Measurements from ENCODE around the gene VEPH1. TPM values are rescaled to one million over a fixed set of nuclear protein-coding genes. Genes with fewer than 3 reads are reported as not detected.

VEPH1 gene
- polyA plus RNA-seq, 1 donor (not counting 4 experiments of a cell fraction or from before 2014, with no cell fraction given), result 0.21 TPM

- Histone ChIP-seq H3K9me3 (ENCODE audit: control insufficient read depth, low read depth, low read length) (no peaks in the 10 kb centered on the region), H3K4me2 (ENCODE audit: control insufficient read depth, extremely low read depth, insufficient read depth, low read depth, low read length) (no peak overlapping the region), H3K79me2 (ENCODE audit: control insufficient read depth, insufficient read depth, low read length) (no peaks in the 10 kb centered on the region), H3K9ac (ENCODE audit: control insufficient read depth, extremely low read depth, insufficient read depth, low read length) (no peak overlapping the region), H3K9me1 (ENCODE audit: control insufficient read depth, extremely low read depth, insufficient read depth, low read length) (no peaks in the 10 kb centered on the region), H3K27ac (ENCODE audit: control insufficient read depth, insufficient read depth, low read length) (no peak overlapping the region), H3K4me3 (ENCODE audit: control insufficient read depth in 2 of 3, extremely low read depth in 1 of 3, insufficient read depth in 2 of 3, low read depth in 1 of 3, low read length in 3 of 3) (no peak overlapping the region), H4K20me1 (ENCODE audit: control insufficient read depth, extremely low read depth, insufficient read depth, low read length) (no peaks in the 10 kb centered on the region), H2AFZ (ENCODE audit: control insufficient read depth, low read length) (no peak overlapping the region), H3K27me3 (ENCODE audit: control insufficient read depth, extremely low read depth, insufficient read depth, low read length) (no peaks in the 10 kb centered on the region), H3K36me3 (ENCODE audit: control insufficient read depth in 2 of 2, extremely low read depth in 1 of 2, insufficient read depth in 2 of 2, low read length in 2 of 2) (no peaks in the 10 kb centered on the region), H3K4me1 (ENCODE audit: control insufficient read depth, extremely low read depth, insufficient read depth, low read length) (no peaks in the 10 kb centered on the region)
- no peak for FAIRE-seq
- no peak for TF ChIP-seq CTCF (optimal IDR thresholded peaks at IDR 0.05 in 1 of 3, IDR thresholded peaks at IDR 0.05 in 1 of 3, conservative IDR thresholded peaks at IDR 0.05 in 1 of 3; ENCODE audit: extremely low read depth in 1 of 3, insufficient read depth in 2 of 3, low read length in 3 of 3)
- DNase-seq (ENCODE audit: low read depth, low spot score), result no peak
- dilution Hi-C loops (cut with MboI; ENCODE audit: extremely low pct_ligation_motif_present, low sequenced_read_pairs), result no loop called here
These were observed 184.5 kb downstream of the VEPH1 start for GRCh38 chr3:157318639-157319288.

- H3K9me3 ChIP-seq (ENCODE audit: control insufficient read depth, low read depth, low read length), result no peaks in the 10 kb centered on the region
- H3K9me1 ChIP-seq (ENCODE audit: control insufficient read depth, extremely low read depth, insufficient read depth, low read length), result no peaks in the 10 kb centered on the region
- no peaks in the 10 kb centered on the region for H3K27me3 ChIP-seq (ENCODE audit: control insufficient read depth, extremely low read depth, insufficient read depth, low read length)
- H2AFZ ChIP-seq (ENCODE audit: control insufficient read depth, low read length), result no peak overlapping the region
- FAIRE-seq, result no peak
- dilution Hi-C loops (cut with MboI; ENCODE audit: extremely low pct_ligation_motif_present, low sequenced_read_pairs), result no loop called here
- H3K9ac ChIP-seq (ENCODE audit: control insufficient read depth, extremely low read depth, insufficient read depth, low read length), result no peak overlapping the region
- TF ChIP-seq CTCF (optimal IDR thresholded peaks at IDR 0.05 in 1 of 3, IDR thresholded peaks at IDR 0.05 in 1 of 3, conservative IDR thresholded peaks at IDR 0.05 in 1 of 3; ENCODE audit: extremely low read depth in 1 of 3, insufficient read depth in 2 of 3, low read length in 3 of 3) (no peak), EZH2 (IDR thresholded peaks at IDR 0.05; ENCODE audit: low read length) (no peak)
- H3K4me1 ChIP-seq (ENCODE audit: control insufficient read depth, extremely low read depth, insufficient read depth, low read length), result no peaks in the 10 kb centered on the region
- H3K27ac ChIP-seq (ENCODE audit: control insufficient read depth, insufficient read depth, low read length), result no peak overlapping the region
- H3K36me3 ChIP-seq (ENCODE audit: control insufficient read depth in 2 of 2, extremely low read depth in 1 of 2, insufficient read depth in 2 of 2, low read length in 2 of 2), result no peaks in the 10 kb centered on the region
- H3K79me2 ChIP-seq (ENCODE audit: control insufficient read depth, insufficient read depth, low read length), result no peaks in the 10 kb centered on the region
- H3K4me2 ChIP-seq (ENCODE audit: control insufficient read depth, extremely low read depth, insufficient read depth, low read depth, low read length), result no peak overlapping the region
- no peaks in the 10 kb centered on the region for H4K20me1 ChIP-seq (ENCODE audit: control insufficient read depth, extremely low read depth, insufficient read depth, low read length)
- no peak overlapping the region for H3K4me3 ChIP-seq (ENCODE audit: control insufficient read depth in 2 of 3, extremely low read depth in 1 of 3, insufficient read depth in 2 of 3, low read depth in 1 of 3, low read length in 3 of 3)
- DNase-seq (ENCODE audit: low read depth, low spot score), result no peak
These were observed 185.3 kb downstream of the VEPH1 start for GRCh38 chr3:157317895-157318294.
